Measurements from ENCODE around the gene ISCU.
"Not testable (repeated sequence)": the region's sequence is repeated elsewhere in the genome, so short reads cannot be mapped to it uniquely, and the experiment has no call there.

Gene ISCU

GRCh38 chr12:108583991-108584390 is 21.6 kb downstream of the ISCU start:
- no peak overlapping the region for H3K4me3 ChIP-seq (ENCODE audit: low read length)
- no peak for TF ChIP-seq CTCF (conservative IDR thresholded peaks at IDR 0.05; ENCODE audit: low read length)
- no peak for DNase-seq (ENCODE audit: low read depth)

- no peak for TF ChIP-seq CTCF (conservative IDR thresholded peaks at IDR 0.05; ENCODE audit: low read length)
- no peak for DNase-seq (ENCODE audit: low read depth)
- no peak overlapping the region for H3K4me3 ChIP-seq (ENCODE audit: low read length)
Observed at GRCh38 chr12:108584456-108585065, 22.2 kb downstream of the ISCU start.

- no peak for DNase-seq (ENCODE audit: low read depth)
- H3K4me3 ChIP-seq (ENCODE audit: low read length): no peak overlapping the region
- no peak for TF ChIP-seq CTCF (conservative IDR thresholded peaks at IDR 0.05; ENCODE audit: low read length)
Observed at GRCh38 chr12:108585864-108586263, 23.5 kb downstream of the ISCU start.

- no peak overlapping the region for H3K4me3 ChIP-seq (ENCODE audit: low read length)
- TF ChIP-seq CTCF (conservative IDR thresholded peaks at IDR 0.05; ENCODE audit: low read length): no peak
- no peak for DNase-seq (ENCODE audit: low read depth)
Observed at GRCh38 chr12:108586306-108586705, 23.9 kb downstream of the ISCU start.

GRCh38 chr12:108587826-108588225 is 25.4 kb downstream of the ISCU start:
- no peak for TF ChIP-seq CTCF (conservative IDR thresholded peaks at IDR 0.05; ENCODE audit: low read length)
- no peak overlapping the region for H3K4me3 ChIP-seq (ENCODE audit: low read length)

GRCh38 chr12:108589028-108589839 is 26.8 kb downstream of the ISCU start:
- TF ChIP-seq CTCF (conservative IDR thresholded peaks at IDR 0.05; ENCODE audit: low read length): no peak

More at GRCh38 chr12:108587826-108588225, 25.4 kb downstream of the ISCU start:
- no peak for DNase-seq (ENCODE audit: low read depth)

GRCh38 chr12:108589840-108590229 is 27.4 kb downstream of the ISCU start:
- TF ChIP-seq CTCF (conservative IDR thresholded peaks at IDR 0.05; ENCODE audit: low read length): no peak
- H3K4me3 ChIP-seq (ENCODE audit: low read length): no peak overlapping the region
- no peak for DNase-seq (ENCODE audit: low read depth)

More at GRCh38 chr12:108589028-108589839, 26.8 kb downstream of the ISCU start:
- peak; percentile 69 for DNase-seq (ENCODE audit: low read depth)
- H3K4me3 ChIP-seq (ENCODE audit: low read length): peak overlapping the region; percentile 5; the same call in 1 of the 2 replicates

- not testable (repeated sequence) for DNase-seq (ENCODE audit: low read depth); H3K4me3 ChIP-seq (ENCODE audit: low read length)
Observed at GRCh38 chr12:108590463-108590862, 28.1 kb downstream of the ISCU start.

Data from AG10803 (cell line).